ENCODE measurements around the gene KLRB1. TPM values are rescaled to one million over a fixed set of nuclear protein-coding genes. Genes with fewer than 3 reads are reported as not detected.
"Not testable (repeated sequence)": the region's sequence is repeated elsewhere in the genome, so short reads cannot be mapped to it uniquely, and the experiment has no call there.

Gene KLRB1
- total RNA-seq, 1 experiment from 2014 or later: not detected

- DNase-seq (ENCODE audit: low spot score): no peak
These were observed 11.9 kb upstream of the KLRB1 start for GRCh38 chr12:9619411-9620179.

- DNase-seq (ENCODE audit: low spot score): not testable (repeated sequence)
These were observed 11.2 kb upstream of the KLRB1 start for GRCh38 chr12:9618906-9619305.

GRCh38 chr12:9617124-9617523, 9.4 kb upstream of the KLRB1 start:
- DNase-seq (ENCODE audit: low spot score): no peak

GRCh38 chr12:9615420-9616136, 7.9 kb upstream of the KLRB1 start:
- DNase-seq (ENCODE audit: low spot score): no peak

GRCh38 chr12:9610606-9611005, 2.9 kb upstream of the KLRB1 start:
- DNase-seq (ENCODE audit: low spot score): not testable (repeated sequence)

GRCh38 chr12:9606736-9607372, 862 bp downstream of the KLRB1 start:
- DNase-seq (ENCODE audit: low spot score): no peak

- DNase-seq (ENCODE audit: low spot score): no peak
These were observed 1.5 kb downstream of the KLRB1 start for GRCh38 chr12:9606247-9606646.

GRCh38 chr12:9605483-9605882, 2.2 kb downstream of the KLRB1 start:
- no peak for DNase-seq (ENCODE audit: low spot score)

- DNase-seq (ENCODE audit: low spot score): no peak
These were observed 3.4 kb downstream of the KLRB1 start for GRCh38 chr12:9604287-9604686.

- not testable (repeated sequence) for DNase-seq (ENCODE audit: low spot score)
These were observed 7.3 kb downstream of the KLRB1 start for GRCh38 chr12:9600426-9600825.

GRCh38 chr12:9598363-9598762, 9.4 kb downstream of the KLRB1 start:
- no peak for DNase-seq (ENCODE audit: low spot score)

GRCh38 chr12:9597365-9597764, 10.4 kb downstream of the KLRB1 start:
- DNase-seq (ENCODE audit: low spot score): no peak

- DNase-seq (ENCODE audit: low spot score): no peak
These were observed 17.3 kb downstream of the KLRB1 start for GRCh38 chr12:9590441-9590840.

- no peak for DNase-seq (ENCODE audit: low spot score)
These were observed 19.0 kb downstream of the KLRB1 start for GRCh38 chr12:9588749-9589148.

- DNase-seq (ENCODE audit: low spot score): no peak
These were observed 19.6 kb downstream of the KLRB1 start for GRCh38 chr12:9587987-9588600.

- not testable (repeated sequence) for DNase-seq (ENCODE audit: low spot score)
These were observed 30.0 kb downstream of the KLRB1 start for GRCh38 chr12:9577729-9578128.

- not testable (repeated sequence) for DNase-seq (ENCODE audit: low spot score)
These were observed 40.6 kb downstream of the KLRB1 start for GRCh38 chr12:9567151-9567550.

GRCh38 chr12:9566113-9566512, 41.6 kb downstream of the KLRB1 start:
- not testable (repeated sequence) for DNase-seq (ENCODE audit: low spot score)

GRCh38 chr12:9564418-9564817, 43.3 kb downstream of the KLRB1 start:
- DNase-seq (ENCODE audit: low spot score): not testable (repeated sequence)

- not testable (repeated sequence) for DNase-seq (ENCODE audit: low spot score)
These were observed 44.8 kb downstream of the KLRB1 start for GRCh38 chr12:9562841-9563453.

GRCh38 chr12:9545489-9545888, 62.2 kb downstream of the KLRB1 start:
- not testable (repeated sequence) for DNase-seq (ENCODE audit: low spot score)
